Measurements from ENCODE around the gene SETD2. TPM values are rescaled to one million over a fixed set of nuclear protein-coding genes. Genes with fewer than 3 reads are reported as not detected.

SETD2 gene
- total and polyA plus RNA-seq, 9 of the 15 experiments (the other 6 are each of a cell fraction or from before 2014, with no cell fraction given), result 8.2 to 44.0 (median 33.6) TPM

- TF ChIP-seq ZBTB34 (CRISPR knock-in tag; IDR thresholded peaks at IDR 0.05) (no peak), ZBTB7A (IDR thresholded peaks at IDR 0.05; ENCODE audit: borderline replicate concordance, control insufficient read depth, low read depth, low read length) (peak; percentile 64; the same call in 1 of the 2 replicates), ZNF449 (CRISPR knock-in tag; IDR thresholded peaks at IDR 0.05) (no peak), MCM7 (IDR thresholded peaks at IDR 0.05) (no peak), ASH1L (IDR thresholded peaks at IDR 0.05; ENCODE audit: borderline replicate concordance, low read depth, partially characterized antibody) (peak; percentile 62), CEBPZ (IDR thresholded peaks at IDR 0.05; ENCODE audit: borderline replicate concordance, low read depth, low read length) (no peak), FOXA3 (CRISPR knock-in tag; conservative IDR thresholded peaks at IDR 0.05 in 1 of 2, IDR thresholded peaks at IDR 0.05 in 1 of 2) (0 out of 4 replicates have a peak, but pooled peaks of 1 of the 2 experiments have one; percentile 20), SIX5 (IDR thresholded peaks at IDR 0.05; ENCODE audit: borderline replicate concordance in 1 of 2, insufficient read depth in 1 of 2, low read depth in 1 of 2, low read length in 2 of 2) (no peak), TRIM24 (IDR thresholded peaks at IDR 0.05) (peak; percentile 49 to 76), POLR2H (tag; IDR thresholded peaks at IDR 0.05; ENCODE audit: low read depth) (peak; percentile 94), ATF7 (IDR thresholded peaks at IDR 0.05) (peak; percentile 71), MTF1 (CRISPR knock-in tag; IDR thresholded peaks at IDR 0.05; ENCODE audit: borderline replicate concordance) (no peak), ELF2 (CRISPR knock-in tag; IDR thresholded peaks at IDR 0.05) (0 out of 2 replicates have a peak, but pooled peaks have one; percentile 7), ILK (tag; IDR thresholded peaks at IDR 0.05; ENCODE audit: borderline replicate concordance, low read depth) (no peak), PCBP1 (IDR thresholded peaks at IDR 0.05; ENCODE audit: low read depth, low read length, poor library complexity, severe bottlenecking) (no peak), NBN (IDR thresholded peaks at IDR 0.05; ENCODE audit: low read depth) (no peak; the same call in none of the 2 replicates), ZNF175 (CRISPR knock-in tag; IDR thresholded peaks at IDR 0.05; ENCODE audit: low read depth) (no peak), PKNOX1 (IDR thresholded peaks at IDR 0.05) (peak; percentile 56), ZNF133 (CRISPR knock-in tag; IDR thresholded peaks at IDR 0.05) (no peak)
Observed at GRCh38 chr3:46976326-46977190, 187.4 kb downstream of the SETD2 start, which contains the start of gene CCDC12 (continued).
